Central memory CD8-positive, alpha-beta T cell (primary cell): ENCODE data around the gene IFNGR1.
"Not testable (repeated sequence)": the region's sequence is repeated elsewhere in the genome, so short reads cannot be mapped to it uniquely, and the experiment has no call there.

Source experiments
- ATAC-seq: fragments of 150-1000 bp; cut with Tn5 transposase; replicated peaks from 2 replicates; pipeline ENCODE4 v1.10.0; 2022; ENCODE audit warnings: mild to moderate bottlenecking, moderate FRiP score, moderate number of reproducible peaks; ENCODE audit not compliant: poor library complexity, severe bottlenecking; ENCODE audit errors: extremely low read depth
- DNase-seq, 2 donors: peaks; one replicate each; pipeline ENCODE4 v3.0.0; 2021; ENCODE audit warnings: low spot score in 2 of 2
- H3K27ac Mint-ChIP-seq: one replicate; pipeline ENCODE4 v1.8.0; 2022; ENCODE audit warnings: low read depth, mild to moderate bottlenecking, moderate library complexity, mixed read lengths
- H3K27me3 Mint-ChIP-seq: one replicate; pipeline ENCODE4 v1.8.0; 2022; ENCODE audit warnings: mixed read lengths
- H3K36me3 Mint-ChIP-seq: one replicate; pipeline ENCODE4 v1.8.0; 2022; ENCODE audit warnings: mild to moderate bottlenecking, moderate library complexity, mixed read lengths; ENCODE audit not compliant: insufficient read depth
- H3K4me1 Mint-ChIP-seq: one replicate; pipeline ENCODE4 v1.8.0; 2022; ENCODE audit warnings: mixed read lengths
- H3K4me3 Mint-ChIP-seq: one replicate; pipeline ENCODE4 v1.8.0; 2022; ENCODE audit warnings: mild to moderate bottlenecking, moderate library complexity, mixed read lengths
- H3K9me3 Mint-ChIP-seq: one replicate; pipeline ENCODE4 v1.8.0; 2022; ENCODE audit warnings: mixed read lengths

The IFNGR1 gene

GRCh38 chr6:137254430-137254829 lies 35.2 kb upstream of the IFNGR1 start:
- not testable (repeated sequence) for H3K27ac Mint-ChIP-seq, H3K27me3 Mint-ChIP-seq, ATAC-seq, DNase-seq, H3K4me3 Mint-ChIP-seq, H3K36me3 Mint-ChIP-seq
- peaks cover 12% of the 10 kb centered on the region for H3K9me3 Mint-ChIP-seq
- peaks cover 19% of the 10 kb centered on the region for H3K4me1 Mint-ChIP-seq

- peaks cover 6% of the 10 kb centered on the region for H3K9me3 Mint-ChIP-seq
- no peak overlapping the region for H3K27ac Mint-ChIP-seq
Observed at GRCh38 chr6:137248702-137249101, 29.5 kb upstream of the IFNGR1 start.

GRCh38 chr6:137247724-137248123 lies 28.5 kb upstream of the IFNGR1 start:
- no peak overlapping the region for H3K4me3 Mint-ChIP-seq
- no peak overlapping the region for H3K27ac Mint-ChIP-seq
- H3K9me3 Mint-ChIP-seq: peaks cover 6% of the 10 kb centered on the region
- peaks cover 3% of the 10 kb centered on the region for H3K27me3 Mint-ChIP-seq
- DNase-seq: no peak
- ATAC-seq: no peak
- H3K4me1 Mint-ChIP-seq: no peaks in the 10 kb centered on the region
- H3K36me3 Mint-ChIP-seq: peaks cover 2% of the 10 kb centered on the region

More at GRCh38 chr6:137248702-137249101, 29.5 kb upstream of the IFNGR1 start:
- ATAC-seq: no peak
- no peak for DNase-seq
- Mint-ChIP-seq H3K36me3 (peaks cover 2% of the 10 kb centered on the region), H3K27me3 (peaks cover 8% of the 10 kb centered on the region), H3K4me1 (no peaks in the 10 kb centered on the region), H3K4me3 (no peak overlapping the region)

- DNase-seq (no peak), ATAC-seq (no peak)
- H3K36me3 Mint-ChIP-seq: peaks cover 2% of the 10 kb centered on the region
- H3K4me1 Mint-ChIP-seq: no peaks in the 10 kb centered on the region
- H3K4me3 Mint-ChIP-seq: no peak overlapping the region
- H3K9me3 Mint-ChIP-seq: no peaks in the 10 kb centered on the region
- no peaks in the 10 kb centered on the region for H3K27me3 Mint-ChIP-seq
- H3K27ac Mint-ChIP-seq: no peak overlapping the region
Observed at GRCh38 chr6:137246791-137247202, 27.6 kb upstream of the IFNGR1 start.

- no peaks in the 10 kb centered on the region for H3K9me3 Mint-ChIP-seq
Observed at GRCh38 chr6:137246164-137246563, 27.0 kb upstream of the IFNGR1 start.

GRCh38 chr6:137241481-137242038 lies 22.4 kb upstream of the IFNGR1 start:
- Mint-ChIP-seq H3K36me3 (no peaks in the 10 kb centered on the region), H3K4me1 (peaks cover 18% of the 10 kb centered on the region), H3K27me3 (no peaks in the 10 kb centered on the region), H3K9me3 (peaks cover 8% of the 10 kb centered on the region), H3K4me3 (no peak overlapping the region), H3K27ac (no peak overlapping the region)
- no peak for DNase-seq
- no peak for ATAC-seq

More at GRCh38 chr6:137246164-137246563, 27.0 kb upstream of the IFNGR1 start:
- H3K4me3 Mint-ChIP-seq: no peak overlapping the region
- no peaks in the 10 kb centered on the region for H3K4me1 Mint-ChIP-seq
- no peaks in the 10 kb centered on the region for H3K27me3 Mint-ChIP-seq
- no peak overlapping the region for H3K27ac Mint-ChIP-seq
- ATAC-seq (no peak), DNase-seq (no peak)
- peaks cover 2% of the 10 kb centered on the region for H3K36me3 Mint-ChIP-seq

- ATAC-seq (no peak), DNase-seq (no peak)
- Mint-ChIP-seq H3K4me3 (no peak overlapping the region), H3K27me3 (no peaks in the 10 kb centered on the region), H3K36me3 (no peaks in the 10 kb centered on the region), H3K4me1 (peaks cover 27% of the 10 kb centered on the region), H3K27ac (no peak overlapping the region), H3K9me3 (peaks cover 8% of the 10 kb centered on the region)
Observed at GRCh38 chr6:137240168-137240567, 21.0 kb upstream of the IFNGR1 start.

- Mint-ChIP-seq H3K9me3 (peaks cover 8% of the 10 kb centered on the region), H3K27me3 (no peaks in the 10 kb centered on the region), H3K4me1 (peaks cover 51% of the 10 kb centered on the region), H3K36me3 (peaks cover 1% of the 10 kb centered on the region), H3K4me3 (no peak overlapping the region), H3K27ac (no peak overlapping the region)
- ATAC-seq: no peak
- no peak for DNase-seq
Observed at GRCh38 chr6:137237413-137238170, 18.4 kb upstream of the IFNGR1 start.

GRCh38 chr6:137236581-137237355 lies 17.6 kb upstream of the IFNGR1 start:
- no peak overlapping the region for H3K4me3 Mint-ChIP-seq
- H3K27me3 Mint-ChIP-seq: no peaks in the 10 kb centered on the region
- ATAC-seq (no peak), DNase-seq (no peak)
- H3K36me3 Mint-ChIP-seq: peaks cover 1% of the 10 kb centered on the region
- no peak overlapping the region for H3K27ac Mint-ChIP-seq
- H3K4me1 Mint-ChIP-seq: peaks cover 58% of the 10 kb centered on the region
- H3K9me3 Mint-ChIP-seq: peaks cover 8% of the 10 kb centered on the region

GRCh38 chr6:137235686-137236085 lies 16.5 kb upstream of the IFNGR1 start:
- H3K4me1 Mint-ChIP-seq: peaks cover 63% of the 10 kb centered on the region
- ATAC-seq (no peak), DNase-seq (no peak)
- peak overlapping the region; percentile 67 for H3K27ac Mint-ChIP-seq
- peaks cover 1% of the 10 kb centered on the region for H3K36me3 Mint-ChIP-seq
- no peaks in the 10 kb centered on the region for H3K27me3 Mint-ChIP-seq
- peaks cover 8% of the 10 kb centered on the region for H3K9me3 Mint-ChIP-seq
- H3K4me3 Mint-ChIP-seq: no peak overlapping the region

GRCh38 chr6:137233911-137234863 lies 15.0 kb upstream of the IFNGR1 start:
- no peaks in the 10 kb centered on the region for H3K27me3 Mint-ChIP-seq
- peaks cover 8% of the 10 kb centered on the region for H3K9me3 Mint-ChIP-seq
- H3K27ac Mint-ChIP-seq: peak overlapping the region; percentile 82
- peak overlapping the region; percentile 51 for H3K4me3 Mint-ChIP-seq
- no peak for DNase-seq
- peaks cover 1% of the 10 kb centered on the region for H3K36me3 Mint-ChIP-seq
- H3K4me1 Mint-ChIP-seq: peaks cover 64% of the 10 kb centered on the region
- peak; percentile 66 for ATAC-seq

- ATAC-seq: peak; percentile 81
- no peaks in the 10 kb centered on the region for H3K9me3 Mint-ChIP-seq
- H3K27ac Mint-ChIP-seq: peak overlapping the region; percentile 69
- peaks cover 1% of the 10 kb centered on the region for H3K36me3 Mint-ChIP-seq
- H3K27me3 Mint-ChIP-seq: no peaks in the 10 kb centered on the region
- no peak for DNase-seq
- H3K4me1 Mint-ChIP-seq: peaks cover 74% of the 10 kb centered on the region
- peak overlapping the region; percentile 61 for H3K4me3 Mint-ChIP-seq
Observed at GRCh38 chr6:137231895-137232294, 12.7 kb upstream of the IFNGR1 start.
